ENCODE data around the gene CDH13. TPM values are rescaled to one million over a fixed set of nuclear protein-coding genes. Genes with fewer than 3 reads are reported as not detected.

Gene CDH13
- total and polyA plus RNA-seq, 2 experiments from 2014 or later, result 1.6 to 4.4 TPM

DNA sequence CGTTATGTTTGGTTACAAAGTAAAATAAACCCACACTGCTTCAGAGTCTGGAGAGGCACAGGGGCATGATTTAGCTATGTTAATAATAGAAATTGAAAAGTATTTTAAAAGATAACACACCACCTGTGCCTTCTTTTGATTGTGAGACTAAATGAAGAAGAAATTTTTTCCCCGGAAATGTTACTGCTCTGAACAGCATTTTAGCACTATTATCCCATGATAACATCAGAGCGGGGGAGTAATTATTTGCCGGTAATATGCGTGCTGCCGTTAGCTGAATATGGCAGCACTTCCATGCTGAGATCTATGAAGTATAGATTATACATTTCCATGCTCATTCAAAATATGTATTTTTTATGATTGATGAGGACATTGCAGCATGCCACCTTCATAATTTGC, 680.8 kb downstream of the CDH13 start:
- H3K4me2 ChIP-seq, result no peak overlapping the region
- no peaks in the 10 kb centered on the region for H3K27me3 ChIP-seq (ENCODE audit: insufficient read depth)
- H3K79me2 ChIP-seq (replicated peaks; ENCODE audit: insufficient read depth), result no peaks in the 10 kb centered on the region
- ATAC-seq (no peak), DNase-seq (ENCODE audit: low spot score) (no peak)
- TF ChIP-seq STAT1 (IDR thresholded peaks at IDR 0.05; ENCODE audit: unreplicated experiment), result no peak
- TF ChIP-seq, protein P1, sequence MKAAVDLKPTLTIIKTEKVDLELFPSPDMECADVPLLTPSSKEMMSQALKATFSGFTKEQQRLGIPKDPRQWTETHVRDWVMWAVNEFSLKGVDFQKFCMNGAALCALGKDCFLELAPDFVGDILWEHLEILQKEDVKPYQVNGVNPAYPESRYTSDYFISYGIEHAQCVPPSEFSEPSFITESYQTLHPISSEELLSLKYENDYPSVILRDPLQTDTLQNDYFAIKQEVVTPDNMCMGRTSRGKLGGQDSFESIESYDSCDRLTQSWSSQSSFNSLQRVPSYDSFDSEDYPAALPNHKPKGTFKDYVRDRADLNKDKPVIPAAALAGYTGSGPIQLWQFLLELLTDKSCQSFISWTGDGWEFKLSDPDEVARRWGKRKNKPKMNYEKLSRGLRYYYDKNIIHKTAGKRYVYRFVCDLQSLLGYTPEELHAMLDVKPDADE (IDR thresholded peaks at IDR 0.05), result no peak
- no peak for TF ChIP-seq CREB1 (CRISPR knock-in tag; IDR thresholded peaks at IDR 0.05; ENCODE audit: low read depth)
- TF ChIP-seq EZH2phosphoT487 (IDR thresholded peaks at IDR 0.05; ENCODE audit: unreplicated experiment), result no peak
- TF ChIP-seq, protein P2, sequence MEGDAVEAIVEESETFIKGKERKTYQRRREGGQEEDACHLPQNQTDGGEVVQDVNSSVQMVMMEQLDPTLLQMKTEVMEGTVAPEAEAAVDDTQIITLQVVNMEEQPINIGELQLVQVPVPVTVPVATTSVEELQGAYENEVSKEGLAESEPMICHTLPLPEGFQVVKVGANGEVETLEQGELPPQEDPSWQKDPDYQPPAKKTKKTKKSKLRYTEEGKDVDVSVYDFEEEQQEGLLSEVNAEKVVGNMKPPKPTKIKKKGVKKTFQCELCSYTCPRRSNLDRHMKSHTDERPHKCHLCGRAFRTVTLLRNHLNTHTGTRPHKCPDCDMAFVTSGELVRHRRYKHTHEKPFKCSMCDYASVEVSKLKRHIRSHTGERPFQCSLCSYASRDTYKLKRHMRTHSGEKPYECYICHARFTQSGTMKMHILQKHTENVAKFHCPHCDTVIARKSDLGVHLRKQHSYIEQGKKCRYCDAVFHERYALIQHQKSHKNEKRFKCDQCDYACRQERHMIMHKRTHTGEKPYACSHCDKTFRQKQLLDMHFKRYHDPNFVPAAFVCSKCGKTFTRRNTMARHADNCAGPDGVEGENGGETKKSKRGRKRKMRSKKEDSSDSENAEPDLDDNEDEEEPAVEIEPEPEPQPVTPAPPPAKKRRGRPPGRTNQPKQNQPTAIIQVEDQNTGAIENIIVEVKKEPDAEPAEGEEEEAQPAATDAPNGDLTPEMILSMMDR (conservative IDR thresholded peaks at IDR 0.05; ENCODE audit: low read depth in 2 of 2), result no peak
- no peak for TF ChIP-seq EZH2 (IDR thresholded peaks at IDR 0.05; ENCODE audit: low read depth, unreplicated experiment)
- TF ChIP-seq ZNF331 (CRISPR knock-in tag; IDR thresholded peaks at IDR 0.05; ENCODE audit: low read depth), result no peak
- TF ChIP-seq ZNF114 (CRISPR knock-in tag; IDR thresholded peaks at IDR 0.05), result no peak
- TF ChIP-seq, protein P3, sequence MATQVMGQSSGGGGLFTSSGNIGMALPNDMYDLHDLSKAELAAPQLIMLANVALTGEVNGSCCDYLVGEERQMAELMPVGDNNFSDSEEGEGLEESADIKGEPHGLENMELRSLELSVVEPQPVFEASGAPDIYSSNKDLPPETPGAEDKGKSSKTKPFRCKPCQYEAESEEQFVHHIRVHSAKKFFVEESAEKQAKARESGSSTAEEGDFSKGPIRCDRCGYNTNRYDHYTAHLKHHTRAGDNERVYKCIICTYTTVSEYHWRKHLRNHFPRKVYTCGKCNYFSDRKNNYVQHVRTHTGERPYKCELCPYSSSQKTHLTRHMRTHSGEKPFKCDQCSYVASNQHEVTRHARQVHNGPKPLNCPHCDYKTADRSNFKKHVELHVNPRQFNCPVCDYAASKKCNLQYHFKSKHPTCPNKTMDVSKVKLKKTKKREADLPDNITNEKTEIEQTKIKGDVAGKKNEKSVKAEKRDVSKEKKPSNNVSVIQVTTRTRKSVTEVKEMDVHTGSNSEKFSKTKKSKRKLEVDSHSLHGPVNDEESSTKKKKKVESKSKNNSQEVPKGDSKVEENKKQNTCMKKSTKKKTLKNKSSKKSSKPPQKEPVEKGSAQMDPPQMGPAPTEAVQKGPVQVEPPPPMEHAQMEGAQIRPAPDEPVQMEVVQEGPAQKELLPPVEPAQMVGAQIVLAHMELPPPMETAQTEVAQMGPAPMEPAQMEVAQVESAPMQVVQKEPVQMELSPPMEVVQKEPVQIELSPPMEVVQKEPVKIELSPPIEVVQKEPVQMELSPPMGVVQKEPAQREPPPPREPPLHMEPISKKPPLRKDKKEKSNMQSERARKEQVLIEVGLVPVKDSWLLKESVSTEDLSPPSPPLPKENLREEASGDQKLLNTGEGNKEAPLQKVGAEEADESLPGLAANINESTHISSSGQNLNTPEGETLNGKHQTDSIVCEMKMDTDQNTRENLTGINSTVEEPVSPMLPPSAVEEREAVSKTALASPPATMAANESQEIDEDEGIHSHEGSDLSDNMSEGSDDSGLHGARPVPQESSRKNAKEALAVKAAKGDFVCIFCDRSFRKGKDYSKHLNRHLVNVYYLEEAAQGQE (IDR thresholded peaks at IDR 0.05; ENCODE audit: unreplicated experiment), result no peak
- no peak for TF ChIP-seq POLR2AphosphoS5 (IDR thresholded peaks at IDR 0.05; ENCODE audit: low read depth)
- TF ChIP-seq NANOG (IDR thresholded peaks at IDR 0.05; ENCODE audit: borderline replicate concordance), result no peak
- TF ChIP-seq, protein P4, sequence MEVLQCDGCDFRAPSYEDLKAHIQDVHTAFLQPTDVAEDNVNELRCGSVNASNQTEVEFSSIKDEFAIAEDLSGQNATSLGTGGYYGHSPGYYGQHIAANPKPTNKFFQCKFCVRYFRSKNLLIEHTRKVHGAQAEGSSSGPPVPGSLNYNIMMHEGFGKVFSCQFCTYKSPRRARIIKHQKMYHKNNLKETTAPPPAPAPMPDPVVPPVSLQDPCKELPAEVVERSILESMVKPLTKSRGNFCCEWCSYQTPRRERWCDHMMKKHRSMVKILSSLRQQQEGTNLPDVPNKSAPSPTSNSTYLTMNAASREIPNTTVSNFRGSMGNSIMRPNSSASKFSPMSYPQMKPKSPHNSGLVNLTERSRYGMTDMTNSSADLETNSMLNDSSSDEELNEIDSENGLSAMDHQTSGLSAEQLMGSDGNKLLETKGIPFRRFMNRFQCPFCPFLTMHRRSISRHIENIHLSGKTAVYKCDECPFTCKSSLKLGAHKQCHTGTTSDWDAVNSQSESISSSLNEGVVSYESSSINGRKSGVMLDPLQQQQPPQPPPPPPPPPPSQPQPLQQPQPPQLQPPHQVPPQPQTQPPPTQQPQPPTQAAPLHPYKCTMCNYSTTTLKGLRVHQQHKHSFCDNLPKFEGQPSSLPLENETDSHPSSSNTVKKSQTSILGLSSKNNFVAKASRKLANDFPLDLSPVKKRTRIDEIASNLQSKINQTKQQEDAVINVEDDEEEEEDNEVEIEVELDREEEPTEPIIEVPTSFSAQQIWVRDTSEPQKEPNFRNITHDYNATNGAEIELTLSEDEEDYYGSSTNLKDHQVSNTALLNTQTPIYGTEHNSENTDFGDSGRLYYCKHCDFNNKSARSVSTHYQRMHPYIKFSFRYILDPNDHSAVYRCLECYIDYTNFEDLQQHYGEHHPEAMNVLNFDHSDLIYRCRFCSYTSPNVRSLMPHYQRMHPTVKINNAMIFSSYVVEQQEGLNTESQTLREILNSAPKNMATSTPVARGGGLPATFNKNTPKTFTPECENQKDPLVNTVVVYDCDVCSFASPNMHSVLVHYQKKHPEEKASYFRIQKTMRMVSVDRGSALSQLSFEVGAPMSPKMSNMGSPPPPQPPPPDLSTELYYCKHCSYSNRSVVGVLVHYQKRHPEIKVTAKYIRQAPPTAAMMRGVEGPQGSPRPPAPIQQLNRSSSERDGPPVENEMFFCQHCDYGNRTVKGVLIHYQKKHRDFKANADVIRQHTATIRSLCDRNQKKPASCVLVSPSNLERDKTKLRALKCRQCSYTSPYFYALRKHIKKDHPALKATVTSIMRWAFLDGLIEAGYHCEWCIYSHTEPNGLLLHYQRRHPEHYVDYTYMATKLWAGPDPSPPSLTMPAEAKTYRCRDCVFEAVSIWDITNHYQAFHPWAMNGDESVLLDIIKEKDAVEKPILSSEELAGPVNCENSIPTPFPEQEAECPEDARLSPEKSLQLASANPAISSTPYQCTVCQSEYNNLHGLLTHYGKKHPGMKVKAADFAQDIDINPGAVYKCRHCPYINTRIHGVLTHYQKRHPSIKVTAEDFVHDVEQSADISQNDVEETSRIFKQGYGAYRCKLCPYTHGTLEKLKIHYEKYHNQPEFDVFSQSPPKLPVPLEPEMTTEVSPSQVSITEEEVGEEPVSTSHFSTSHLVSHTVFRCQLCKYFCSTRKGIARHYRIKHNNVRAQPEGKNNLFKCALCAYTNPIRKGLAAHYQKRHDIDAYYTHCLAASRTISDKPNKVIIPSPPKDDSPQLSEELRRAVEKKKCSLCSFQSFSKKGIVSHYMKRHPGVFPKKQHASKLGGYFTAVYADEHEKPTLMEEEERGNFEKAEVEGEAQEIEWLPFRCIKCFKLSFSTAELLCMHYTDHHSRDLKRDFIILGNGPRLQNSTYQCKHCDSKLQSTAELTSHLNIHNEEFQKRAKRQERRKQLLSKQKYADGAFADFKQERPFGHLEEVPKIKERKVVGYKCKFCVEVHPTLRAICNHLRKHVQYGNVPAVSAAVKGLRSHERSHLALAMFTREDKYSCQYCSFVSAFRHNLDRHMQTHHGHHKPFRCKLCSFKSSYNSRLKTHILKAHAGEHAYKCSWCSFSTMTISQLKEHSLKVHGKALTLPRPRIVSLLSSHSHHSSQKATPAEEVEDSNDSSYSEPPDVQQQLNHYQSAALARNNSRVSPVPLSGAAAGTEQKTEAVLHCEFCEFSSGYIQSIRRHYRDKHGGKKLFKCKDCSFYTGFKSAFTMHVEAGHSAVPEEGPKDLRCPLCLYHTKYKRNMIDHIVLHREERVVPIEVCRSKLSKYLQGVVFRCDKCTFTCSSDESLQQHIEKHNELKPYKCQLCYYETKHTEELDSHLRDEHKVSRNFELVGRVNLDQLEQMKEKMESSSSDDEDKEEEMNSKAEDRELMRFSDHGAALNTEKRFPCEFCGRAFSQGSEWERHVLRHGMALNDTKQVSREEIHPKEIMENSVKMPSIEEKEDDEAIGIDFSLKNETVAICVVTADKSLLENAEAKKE (CRISPR knock-in tag; IDR thresholded peaks at IDR 0.05), result no peak
- no peak for TF ChIP-seq JUNB (IDR thresholded peaks at IDR 0.05; ENCODE audit: unreplicated experiment)
- H3K9me2 ChIP-seq (ENCODE audit: insufficient read depth), result no peaks in the 10 kb centered on the region; the same call in 1 of the 2 replicates
- H3K4me1 Mint-ChIP-seq, result peaks cover 7% of the 10 kb centered on the region; the same call in 2 of the 3 replicates
- H3K4me3 ChIP-seq, result no peak overlapping the region
- no peak overlapping the region for H3K27ac Mint-ChIP-seq
- H3K27me3 Mint-ChIP-seq (ENCODE audit: insufficient read depth, low read depth, poor library complexity), result no peaks in the 10 kb centered on the region
- H3K36me3 ChIP-seq (ENCODE audit: insufficient read depth), result no peaks in the 10 kb centered on the region
- H3K9me3 Mint-ChIP-seq, result no peaks in the 10 kb centered on the region
- no peak overlapping the region for H3K27ac ChIP-seq (ENCODE audit: low read depth)
- no peaks in the 10 kb centered on the region for H3F3A ChIP-seq (replicated peaks; ENCODE audit: low read depth)
- no peaks in the 10 kb centered on the region for H3K36me3 Mint-ChIP-seq (ENCODE audit: low read depth)
- H2AFZ ChIP-seq, result no peak overlapping the region
- no peaks in the 10 kb centered on the region for H4K20me1 ChIP-seq (replicated peaks; ENCODE audit: insufficient read depth)
- no peak overlapping the region for H3K4me3 Mint-ChIP-seq
- no peaks in the 10 kb centered on the region for H3K4me1 ChIP-seq (ENCODE audit: insufficient read depth)

All from GM23338 (cell line).